Nephron (organoid): ENCODE data around the gene ATXN7L1.

Source experiments
- H3K27ac Mint-ChIP-seq, 3 experiments: 2 replicates each; pipeline ENCODE4 v1.8.0; 2020; ENCODE audit warnings: mixed read lengths in 3 of 3, mild to moderate bottlenecking in 2 of 3, moderate library complexity in 1 of 3
- H3K27me3 Mint-ChIP-seq: 2 replicates; pipeline ENCODE4 v1.8.0; 2021; ENCODE audit warnings: low read depth, mild to moderate bottlenecking, moderate library complexity, mixed read lengths
- H3K36me3 Mint-ChIP-seq: 2 replicates; pipeline ENCODE4 v1.8.0; 2020; ENCODE audit warnings: low read depth, mixed read lengths
- H3K4me1 Mint-ChIP-seq: 2 replicates; pipeline ENCODE4 v1.8.0; 2020; ENCODE audit warnings: mixed read lengths
- H3K4me3 Mint-ChIP-seq, 3 experiments: 2 replicates each; pipeline ENCODE4 v1.8.0; 2020; ENCODE audit warnings: mild to moderate bottlenecking in 3 of 3, mixed read lengths in 3 of 3, moderate library complexity in 2 of 3
- H3K9me3 Mint-ChIP-seq: 2 replicates; pipeline ENCODE4 v1.8.0; 2020; ENCODE audit warnings: mixed read lengths
- CTCF ChIP-seq, 3 experiments: fragments of 200-600 bp; sonication (generic); IDR thresholded peaks; one replicate each; pipeline ENCODE4 v1.5.0; 2021; ENCODE audit warnings: antibody characterized with exemption in 3 of 3; ENCODE audit not compliant: unreplicated experiment in 3 of 3

The ATXN7L1 gene

GRCh38 chr7:105623378-105623777, 253.0 kb downstream of the ATXN7L1 start:
- H3K27me3 Mint-ChIP-seq: no peaks in the 10 kb centered on the region
- peaks cover 48% of the 10 kb centered on the region for H3K36me3 Mint-ChIP-seq
- H3K4me3 Mint-ChIP-seq: no peak overlapping the region
- no peak for TF ChIP-seq CTCF (IDR thresholded peaks at IDR 0.05; ENCODE audit: unreplicated experiment in 3 of 3)
- H3K27ac Mint-ChIP-seq: no peak overlapping the region
- H3K9me3 Mint-ChIP-seq: peaks cover 8% of the 10 kb centered on the region
- H3K4me1 Mint-ChIP-seq: peaks cover 16% of the 10 kb centered on the region

- Mint-ChIP-seq H3K36me3 (peaks cover 54% of the 10 kb centered on the region), H3K4me3 (no peak overlapping the region), H3K27me3 (no peaks in the 10 kb centered on the region), H3K9me3 (peaks cover 8% of the 10 kb centered on the region), H3K27ac (peak overlapping the region in 2 of 3 experiments; percentile 38 to 87), H3K4me1 (peaks cover 16% of the 10 kb centered on the region)
- TF ChIP-seq CTCF (IDR thresholded peaks at IDR 0.05; ENCODE audit: unreplicated experiment in 3 of 3): no peak
Observed at GRCh38 chr7:105622106-105622731, 254.2 kb downstream of the ATXN7L1 start.

GRCh38 chr7:105621617-105622016, 254.8 kb downstream of the ATXN7L1 start:
- TF ChIP-seq CTCF (IDR thresholded peaks at IDR 0.05; ENCODE audit: unreplicated experiment in 3 of 3): no peak
- Mint-ChIP-seq H3K4me1 (peaks cover 16% of the 10 kb centered on the region), H3K36me3 (peaks cover 49% of the 10 kb centered on the region), H3K27ac (peak overlapping the region in 2 of 3 experiments; percentile 38 to 87), H3K9me3 (peaks cover 5% of the 10 kb centered on the region), H3K4me3 (no peak overlapping the region), H3K27me3 (no peaks in the 10 kb centered on the region)

GRCh38 chr7:105621176-105621575, 255.2 kb downstream of the ATXN7L1 start:
- no peak overlapping the region for H3K4me3 Mint-ChIP-seq
- peak overlapping the region in 2 of 3 experiments; percentile 38 to 87 for H3K27ac Mint-ChIP-seq
- H3K9me3 Mint-ChIP-seq: peaks cover 3% of the 10 kb centered on the region
- H3K27me3 Mint-ChIP-seq: no peaks in the 10 kb centered on the region
- H3K4me1 Mint-ChIP-seq: peaks cover 16% of the 10 kb centered on the region
- TF ChIP-seq CTCF (IDR thresholded peaks at IDR 0.05; ENCODE audit: unreplicated experiment in 3 of 3): no peak
- peaks cover 45% of the 10 kb centered on the region for H3K36me3 Mint-ChIP-seq

- H3K4me1 Mint-ChIP-seq: peaks cover 16% of the 10 kb centered on the region
- TF ChIP-seq CTCF (IDR thresholded peaks at IDR 0.05; ENCODE audit: unreplicated experiment in 3 of 3): no peak
- H3K4me3 Mint-ChIP-seq: no peak overlapping the region
- H3K27me3 Mint-ChIP-seq: no peaks in the 10 kb centered on the region
- no peaks in the 10 kb centered on the region for H3K9me3 Mint-ChIP-seq
- H3K27ac Mint-ChIP-seq: no peak overlapping the region
- peaks cover 34% of the 10 kb centered on the region for H3K36me3 Mint-ChIP-seq
Observed at GRCh38 chr7:105619590-105619989, 256.8 kb downstream of the ATXN7L1 start.

- no peak for TF ChIP-seq CTCF (IDR thresholded peaks at IDR 0.05; ENCODE audit: unreplicated experiment in 3 of 3)
- no peaks in the 10 kb centered on the region for H3K27me3 Mint-ChIP-seq
Observed at GRCh38 chr7:105618016-105618296, 258.4 kb downstream of the ATXN7L1 start.

More at GRCh38 chr7:105618016-105618296, 258.4 kb downstream of the ATXN7L1 start:
- Mint-ChIP-seq H3K9me3 (no peaks in the 10 kb centered on the region), H3K36me3 (peaks cover 37% of the 10 kb centered on the region), H3K4me3 (no peak overlapping the region), H3K27ac (no peak overlapping the region), H3K4me1 (peaks cover 16% of the 10 kb centered on the region)
